Inferior parietal cortex (tissue), 1 donor: ENCODE data around the gene DHRSX.
A peak's percentile ranks its signal among the peaks of the same experiment; 100 is the strongest.
"Not testable (repeated sequence)": the region's sequence is repeated elsewhere in the genome, so short reads cannot be mapped to it uniquely, and the experiment has no call there.

Source experiments
- DNase-seq: peaks from one replicate; pipeline ENCODE4 v3.0.0-alpha.2; 2016; ENCODE audit errors: extremely low spot score

The DHRSX gene

DNA sequence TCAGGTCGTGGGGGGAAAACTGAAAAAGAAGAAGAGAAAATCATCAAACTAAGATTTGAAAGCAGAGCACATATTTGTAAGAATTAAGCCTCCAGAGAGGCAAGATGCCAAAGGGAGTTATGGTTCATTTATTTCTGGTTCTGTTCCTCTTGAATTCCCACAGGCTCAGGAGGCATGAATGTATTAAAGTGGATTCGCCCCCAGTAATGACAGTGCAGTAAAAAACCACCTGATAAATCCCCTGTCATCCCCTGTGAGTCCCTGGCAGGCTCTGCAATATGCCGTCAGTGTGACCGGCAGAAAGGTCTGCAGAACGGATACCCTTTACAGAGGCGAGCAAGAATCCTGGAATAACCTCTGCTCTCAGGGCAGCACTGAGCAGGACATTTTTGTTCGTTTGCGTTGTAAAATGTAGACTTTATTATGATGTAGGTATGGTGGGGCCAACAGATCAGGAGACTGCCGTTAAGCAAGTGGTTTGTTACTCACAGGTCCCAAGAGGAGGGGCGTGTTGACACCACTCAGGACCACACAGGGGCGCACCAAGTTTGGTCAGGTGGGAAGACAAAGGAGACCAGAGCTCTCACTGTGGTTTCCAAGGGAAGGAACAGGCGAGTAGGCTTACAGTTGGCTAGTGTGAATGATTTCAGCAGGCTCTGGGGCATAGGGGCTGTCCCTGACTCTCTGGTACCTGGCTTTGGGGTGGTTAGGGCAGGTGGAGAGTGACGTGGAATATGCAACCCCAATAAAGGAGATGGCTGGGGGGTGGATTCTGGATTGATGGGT, 75.3 kb downstream of the DHRSX start:
- DNase-seq, result no peak

DNA sequence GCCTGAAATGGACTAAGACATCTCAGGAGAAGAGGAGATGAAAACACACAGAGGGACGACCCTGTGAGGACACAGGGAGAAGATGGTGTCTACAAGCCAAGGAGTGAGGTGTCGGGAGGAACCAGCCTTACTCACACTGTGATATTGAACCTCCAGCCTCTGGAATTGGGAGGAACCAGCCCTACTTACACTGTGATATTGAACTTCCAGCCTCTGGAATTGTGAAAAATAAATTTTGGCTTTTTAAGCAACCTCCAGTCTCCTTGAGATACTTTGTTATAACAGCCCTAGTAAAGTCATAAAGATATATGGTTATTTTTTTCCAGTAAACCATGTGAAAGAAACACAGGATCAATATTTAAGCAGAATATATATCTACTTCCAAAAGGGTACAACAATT, 76.5 kb downstream of the DHRSX start:
- no peak for DNase-seq

DNA sequence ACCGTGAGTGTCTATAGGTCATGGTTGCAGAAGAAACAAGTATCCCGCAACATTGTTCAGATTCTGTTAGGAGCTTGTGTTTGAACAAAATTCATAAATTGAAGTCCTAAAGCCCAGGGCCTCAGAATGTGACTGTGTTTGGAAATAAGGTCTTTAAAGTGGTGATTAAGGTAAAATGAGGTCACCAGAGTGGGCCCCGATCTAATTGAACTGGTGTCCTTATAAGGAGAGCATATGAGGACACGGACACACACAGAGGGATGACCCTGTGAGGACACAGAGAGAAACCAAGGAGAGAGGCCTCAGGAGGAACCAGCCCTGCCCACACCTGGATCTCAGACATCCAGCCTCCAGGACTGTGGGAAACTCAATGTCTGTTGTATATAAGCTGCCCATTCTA, 76.9 kb downstream of the DHRSX start:
- no peak for DNase-seq

DNA sequence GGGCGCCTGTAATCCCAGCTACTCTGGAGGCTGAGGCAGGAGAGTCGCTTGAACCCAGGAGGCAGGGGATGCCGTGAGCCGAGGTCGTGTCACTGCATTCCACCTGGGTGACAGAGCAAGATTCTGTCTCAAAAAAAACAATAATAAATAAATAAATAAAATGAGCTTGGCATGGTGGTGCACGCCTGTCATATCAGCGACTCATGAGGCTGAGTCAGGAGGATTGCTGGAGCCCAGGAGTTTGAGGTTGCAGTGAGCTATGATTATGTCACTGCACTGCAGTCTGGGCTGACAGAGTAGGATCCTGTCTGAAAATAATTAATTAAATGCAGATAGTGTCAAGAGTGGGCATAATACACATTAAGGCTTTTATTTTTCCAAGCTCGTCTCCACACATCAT, 77.5 kb downstream of the DHRSX start:
- no peak for DNase-seq

DNA sequence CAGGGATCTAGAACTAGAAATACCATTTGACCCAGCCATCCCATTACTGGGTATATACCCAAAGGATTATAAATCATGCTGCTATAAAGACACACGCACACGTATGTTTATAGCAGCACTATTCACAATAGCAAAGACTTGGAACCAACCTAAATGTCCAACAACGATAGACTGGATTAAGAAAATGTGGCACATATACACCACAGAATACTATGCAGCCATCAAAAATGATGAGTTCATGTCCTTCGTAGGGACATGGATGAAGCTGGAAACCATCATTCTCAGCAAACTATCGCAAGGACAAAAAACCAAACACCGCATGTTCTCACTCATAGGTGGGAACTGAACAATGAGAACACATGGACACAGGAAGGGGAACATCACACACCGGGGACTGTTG, 81.4 kb downstream of the DHRSX start:
- DNase-seq, result not testable (repeated sequence)

DNA sequence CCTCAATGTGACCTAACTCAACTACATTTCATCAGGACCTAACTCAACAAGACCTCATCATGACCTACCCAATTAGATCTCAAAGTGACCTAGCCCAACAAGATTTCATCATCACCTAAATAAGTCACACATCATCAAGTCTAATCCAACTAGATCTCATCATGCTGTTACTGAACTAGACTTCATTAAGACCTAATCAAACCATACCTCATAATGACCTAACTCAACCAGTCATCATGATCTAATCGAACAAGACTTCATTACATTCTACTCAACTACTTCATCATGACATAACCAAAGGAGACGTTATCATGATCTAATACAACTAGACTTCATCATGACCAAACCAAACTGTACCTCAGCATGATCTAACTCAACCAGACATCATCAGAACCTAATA, 82.8 kb downstream of the DHRSX start:
- no peak for DNase-seq

DNA sequence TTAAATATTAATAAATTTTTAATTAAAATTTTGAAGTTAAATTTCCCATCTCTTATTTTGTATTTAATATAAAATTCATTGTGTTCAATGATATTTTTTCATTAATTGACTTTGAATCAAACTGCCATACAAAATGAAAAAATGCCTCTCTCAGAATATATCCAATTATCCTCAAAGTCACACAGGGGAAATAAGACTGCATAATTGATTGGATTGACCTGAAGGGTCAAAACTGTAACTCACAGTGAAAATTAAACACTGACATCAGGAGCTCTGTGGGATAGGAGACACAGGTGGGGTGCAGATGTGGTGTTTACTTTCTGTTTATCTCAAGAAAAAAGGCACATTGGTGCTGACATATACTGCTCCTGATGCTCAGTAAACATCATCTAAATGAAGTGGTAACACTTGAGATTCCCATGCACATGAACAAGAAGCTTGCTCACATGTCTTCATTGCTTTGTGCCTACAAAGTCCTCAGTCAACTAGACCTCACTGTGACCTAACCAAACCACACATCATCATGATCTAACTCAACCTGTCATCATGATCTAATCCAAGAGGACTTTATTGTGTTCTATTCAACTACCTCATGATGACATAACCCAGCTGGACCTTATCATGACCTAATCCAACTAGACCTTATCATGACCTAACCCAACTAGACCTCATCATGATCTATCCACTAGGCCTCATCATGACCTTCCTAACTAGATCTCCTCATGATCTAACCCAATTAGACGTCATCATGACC, 83.7 kb downstream of the DHRSX start:
- no peak for DNase-seq

DNA sequence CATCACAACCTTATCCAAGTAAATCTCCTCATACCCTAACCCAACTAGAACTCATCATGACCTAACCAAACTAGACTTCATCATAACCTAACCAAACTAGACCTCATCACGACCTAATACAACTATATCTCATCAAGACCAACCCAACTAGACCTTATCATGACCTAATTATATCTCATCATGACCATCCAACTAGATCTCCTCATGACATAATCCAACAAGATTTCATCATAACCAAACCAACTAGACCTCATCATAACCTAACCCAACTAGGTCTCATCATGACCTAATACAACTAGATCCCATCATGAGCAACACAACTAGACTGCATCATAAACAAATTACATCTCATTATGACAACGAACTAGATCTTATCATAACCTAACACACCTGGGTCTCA, 86.4 kb downstream of the DHRSX start:
- DNase-seq, result no peak

DNA sequence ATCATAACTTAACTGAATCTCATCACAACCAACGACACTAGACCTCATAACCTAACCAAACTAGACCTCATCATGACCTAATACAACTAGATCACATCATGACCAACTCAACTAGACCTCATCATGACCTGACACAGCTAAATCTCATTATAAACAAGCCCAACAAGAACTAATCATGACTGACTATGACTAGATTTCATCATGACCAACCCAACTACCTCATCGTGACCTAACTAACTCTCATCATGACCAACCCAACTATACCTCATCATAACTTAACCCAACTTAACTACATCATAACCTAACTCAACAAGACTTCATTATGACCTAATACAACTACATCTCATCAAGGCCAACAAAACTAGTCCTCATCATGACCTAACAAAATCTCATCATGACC, 86.8 kb downstream of the DHRSX start:
- DNase-seq, result no peak

DNA sequence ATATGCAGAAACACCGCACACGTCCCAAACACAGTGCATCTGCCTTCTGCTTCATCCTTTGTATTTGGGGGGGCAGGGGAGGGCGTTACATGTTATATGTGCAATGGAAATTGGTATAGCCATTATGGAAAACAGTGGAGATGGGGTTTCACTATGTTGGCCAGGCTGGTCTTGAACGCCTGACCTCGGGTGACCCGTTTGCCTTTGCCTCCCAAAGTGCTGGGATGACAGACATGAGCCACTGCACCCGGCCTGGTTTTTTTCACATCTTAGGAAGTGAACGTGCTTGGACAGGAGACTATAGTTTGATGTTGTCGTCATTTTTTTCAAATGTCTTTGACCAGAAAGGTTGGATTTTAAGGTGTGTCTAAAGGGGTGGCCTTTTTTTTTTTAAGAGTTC, 88.6 kb downstream of the DHRSX start:
- no peak for DNase-seq

DNA sequence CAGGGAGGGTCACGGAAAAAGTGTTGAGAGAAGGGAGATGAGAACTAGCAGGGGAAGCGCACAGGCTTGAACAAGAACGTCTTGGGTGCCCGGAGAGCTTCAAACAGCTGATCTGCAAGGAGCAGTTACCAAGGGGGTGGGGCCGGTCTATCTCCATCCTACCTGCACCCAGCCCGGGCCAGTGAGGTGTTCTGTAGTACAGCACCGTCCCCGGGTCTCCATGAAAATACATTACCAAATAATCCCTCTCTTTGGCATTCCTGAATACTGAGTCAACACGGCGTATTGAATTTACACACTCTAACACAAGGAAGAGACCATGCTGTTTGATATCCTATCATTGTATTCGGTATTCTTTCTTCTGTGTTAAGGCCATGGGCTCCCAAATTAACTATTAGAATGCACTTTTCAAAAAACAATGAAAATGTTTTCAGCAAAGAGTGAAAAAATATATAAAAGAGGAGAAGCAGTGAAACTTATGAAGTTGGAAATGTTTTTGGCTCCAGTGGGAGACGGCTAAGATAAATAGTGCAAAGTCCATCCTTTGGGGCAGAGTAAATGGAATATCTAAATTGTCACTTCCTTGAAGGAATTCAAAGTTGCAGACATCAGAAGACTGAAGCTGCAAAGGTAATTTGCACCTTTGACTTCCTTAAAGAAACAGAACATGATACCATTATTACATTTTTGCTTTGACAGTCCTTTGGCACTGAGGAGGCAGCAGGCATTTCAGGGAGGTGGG, 90.3 kb downstream of the DHRSX start:
- DNase-seq, result no peak

DNA sequence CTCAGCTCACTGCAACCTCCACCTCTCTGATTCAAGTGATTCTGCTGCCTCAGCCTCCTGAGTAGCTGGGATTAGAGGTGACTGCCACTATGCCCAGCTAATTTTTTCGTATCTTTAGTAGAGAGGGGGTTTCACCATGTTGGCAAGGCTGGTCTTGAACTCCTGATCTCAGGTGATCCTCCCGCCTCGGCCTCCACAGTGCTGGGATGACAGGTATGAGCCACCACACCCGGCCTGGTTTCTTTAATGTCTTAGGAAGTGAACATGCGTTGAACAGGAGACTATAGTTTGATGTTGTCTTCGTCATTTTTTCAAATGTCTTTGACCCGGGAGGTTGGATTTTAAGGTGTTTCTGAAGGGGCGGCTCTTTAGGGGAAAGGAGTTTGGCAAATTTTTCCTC, 91.0 kb downstream of the DHRSX start:
- DNase-seq, result no peak

DNA sequence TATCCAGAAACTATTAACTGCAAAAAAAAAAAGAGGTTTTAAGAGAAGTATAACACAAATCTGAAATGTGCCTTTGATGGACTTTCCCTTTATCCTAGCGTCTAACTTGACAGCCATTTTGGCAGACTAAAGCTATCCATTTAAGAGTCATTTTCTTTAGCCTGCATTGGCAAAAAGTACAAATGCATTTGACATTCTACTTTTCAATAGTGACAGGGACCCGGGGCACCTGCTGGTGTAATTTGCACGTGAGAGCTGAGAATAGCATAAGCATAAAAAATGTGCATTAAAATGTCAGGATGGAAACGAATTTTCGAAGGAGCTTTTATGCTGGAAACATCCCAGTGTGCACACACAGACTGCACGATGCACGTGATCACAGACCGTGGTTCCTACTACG, 91.9 kb downstream of the DHRSX start:
- no peak for DNase-seq

DNA sequence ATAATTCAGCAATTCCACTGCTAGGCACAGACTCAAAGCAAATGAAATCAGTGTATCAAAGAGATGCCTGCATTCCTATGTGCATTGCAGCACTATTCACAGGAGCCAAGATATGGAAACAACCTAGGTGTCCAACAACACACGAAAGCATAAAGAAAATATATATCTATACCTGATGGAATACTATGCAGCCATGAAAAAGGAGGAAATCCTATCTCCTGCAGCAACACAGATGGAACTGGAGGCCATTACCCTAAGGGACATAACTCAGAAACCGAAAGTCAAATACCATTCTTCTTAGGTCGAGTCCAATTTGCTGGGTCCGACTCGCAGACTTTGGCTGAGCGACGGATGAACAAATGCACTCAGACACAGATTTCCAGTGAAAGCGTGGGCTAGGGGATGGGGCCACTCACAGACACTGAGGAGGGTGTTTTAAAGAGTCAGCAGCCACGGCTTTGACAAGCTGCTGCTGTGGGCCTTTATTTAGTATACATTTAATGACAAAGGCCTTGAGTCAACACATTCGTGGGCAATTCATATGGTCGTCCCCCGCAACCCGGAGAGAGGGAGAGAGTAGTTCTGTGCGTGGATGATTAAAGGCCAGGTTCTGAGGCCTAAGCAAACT, 93.8 kb downstream of the DHRSX start:
- no peak for DNase-seq

DNA sequence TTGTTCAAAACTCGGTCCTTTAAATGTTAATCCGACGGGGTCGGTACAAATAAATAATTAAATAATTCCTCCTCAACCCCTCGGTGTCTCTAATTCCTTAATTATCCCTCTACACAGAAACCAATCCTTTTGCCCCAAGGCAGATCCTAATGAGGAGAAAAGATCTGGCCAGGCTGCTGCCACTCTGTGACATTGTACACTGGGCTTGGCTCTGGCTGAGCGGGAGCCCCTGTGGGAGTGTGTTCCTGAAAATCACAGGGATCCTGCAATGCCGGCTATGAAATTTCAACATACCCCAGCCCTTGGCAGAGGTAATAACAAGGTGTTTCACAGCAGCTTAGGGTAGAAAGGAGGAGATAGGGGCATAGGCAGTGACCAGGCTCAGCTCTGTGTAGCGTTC, 96.0 kb downstream of the DHRSX start:
- DNase-seq, result no peak

DNA sequence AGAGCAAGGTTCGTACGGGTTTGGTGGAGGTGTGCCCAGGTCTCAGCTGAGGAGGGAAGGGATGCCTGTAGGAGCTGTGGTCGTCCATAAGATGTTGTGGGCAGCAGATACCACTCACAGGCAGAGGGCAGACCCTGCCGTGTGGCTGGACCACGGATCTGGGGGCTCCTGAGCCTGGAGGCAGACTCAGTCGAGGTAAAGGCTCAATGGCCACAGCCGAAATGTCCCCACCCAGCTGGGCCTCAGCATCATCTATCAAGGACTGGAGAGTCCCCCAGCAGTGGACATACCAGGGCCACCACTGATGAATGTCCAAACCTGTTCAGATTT, 98.5 kb downstream of the DHRSX start:
- DNase-seq, result no peak

DNA sequence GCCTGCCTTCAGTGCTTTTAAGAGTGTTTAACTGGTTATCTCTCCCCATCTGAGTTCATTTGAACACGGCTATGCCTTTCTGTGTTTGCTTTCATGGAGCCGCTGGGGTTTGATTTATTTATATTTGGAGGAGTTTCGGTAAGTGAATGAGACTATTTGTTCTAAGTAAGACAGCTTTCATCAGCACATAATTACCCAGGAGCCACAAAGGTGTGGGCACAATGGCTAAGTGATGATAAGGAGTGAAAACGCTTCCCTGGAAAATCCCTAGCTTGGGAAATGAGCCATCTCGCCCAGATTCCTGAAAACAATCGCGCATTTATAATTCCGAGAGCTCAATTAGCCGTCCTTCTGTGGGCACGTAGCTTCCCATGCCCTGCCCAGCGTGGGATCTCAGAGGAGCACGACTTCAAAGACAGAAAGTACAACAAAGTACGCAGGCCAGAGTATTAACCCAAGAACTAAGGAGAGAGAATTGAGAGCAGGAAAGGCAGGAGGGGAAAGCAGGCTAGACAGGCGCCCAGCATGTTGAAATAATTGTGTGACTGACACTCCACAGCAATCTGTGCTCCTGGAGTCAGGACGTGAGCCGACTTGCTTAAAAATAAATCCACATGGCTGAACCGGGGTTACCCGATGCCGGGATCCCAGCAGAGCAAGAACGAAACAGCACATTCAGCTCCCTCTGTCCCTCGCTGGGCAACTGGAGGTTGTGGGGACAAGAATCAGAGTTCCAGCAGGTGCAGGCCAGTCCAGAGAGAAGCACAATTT, 99.0 kb downstream of the DHRSX start:
- peak; percentile 22 for DNase-seq

DNA sequence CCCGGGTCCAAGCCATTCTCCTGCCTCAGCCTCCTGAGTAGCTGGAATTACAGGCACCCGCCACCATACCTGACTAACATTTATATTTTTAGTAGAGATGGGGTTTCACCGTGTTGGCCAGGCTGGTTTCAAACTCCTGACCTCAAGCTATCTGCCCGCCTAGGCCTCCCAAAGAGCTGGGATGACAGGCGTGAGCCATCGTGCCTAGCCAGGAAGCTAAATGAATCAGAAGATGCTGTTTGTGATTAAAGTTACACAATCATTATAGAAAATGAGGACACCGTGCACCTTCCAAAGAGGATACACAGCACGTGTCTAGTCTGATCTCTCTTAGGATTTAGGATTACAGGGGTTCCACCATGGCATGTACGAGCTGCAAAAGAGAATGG, 99.6 kb downstream of the DHRSX start:
- no peak for DNase-seq

DNA sequence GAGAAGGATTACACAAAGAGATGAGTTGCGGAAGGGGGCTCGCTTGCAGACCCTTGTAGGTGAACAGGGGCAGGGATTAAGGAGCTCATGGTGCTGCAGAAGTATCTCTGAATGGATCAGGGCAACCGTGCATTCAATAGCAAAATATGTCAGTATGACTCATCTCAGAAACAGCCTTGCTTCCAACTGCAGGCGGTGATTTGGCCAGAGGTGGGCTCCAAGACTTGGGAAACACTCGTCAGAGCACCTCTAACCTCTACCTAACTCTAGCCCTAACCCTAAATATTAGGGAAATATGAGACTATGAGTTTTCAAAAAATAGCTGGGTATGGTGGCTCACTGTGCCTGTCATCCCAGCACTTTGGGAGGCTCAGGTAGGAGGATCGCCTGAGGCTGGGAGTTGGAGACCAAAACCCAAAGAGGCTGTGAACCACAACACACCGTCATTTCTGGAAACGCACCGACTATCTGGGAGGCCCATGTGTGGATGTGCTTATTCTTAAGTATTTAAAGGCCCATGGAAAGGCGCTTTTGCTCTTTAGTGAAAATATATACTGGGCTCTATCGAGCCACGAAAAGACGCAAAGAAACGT, 102.6 kb downstream of the DHRSX start:
- DNase-seq, result no peak

DNA sequence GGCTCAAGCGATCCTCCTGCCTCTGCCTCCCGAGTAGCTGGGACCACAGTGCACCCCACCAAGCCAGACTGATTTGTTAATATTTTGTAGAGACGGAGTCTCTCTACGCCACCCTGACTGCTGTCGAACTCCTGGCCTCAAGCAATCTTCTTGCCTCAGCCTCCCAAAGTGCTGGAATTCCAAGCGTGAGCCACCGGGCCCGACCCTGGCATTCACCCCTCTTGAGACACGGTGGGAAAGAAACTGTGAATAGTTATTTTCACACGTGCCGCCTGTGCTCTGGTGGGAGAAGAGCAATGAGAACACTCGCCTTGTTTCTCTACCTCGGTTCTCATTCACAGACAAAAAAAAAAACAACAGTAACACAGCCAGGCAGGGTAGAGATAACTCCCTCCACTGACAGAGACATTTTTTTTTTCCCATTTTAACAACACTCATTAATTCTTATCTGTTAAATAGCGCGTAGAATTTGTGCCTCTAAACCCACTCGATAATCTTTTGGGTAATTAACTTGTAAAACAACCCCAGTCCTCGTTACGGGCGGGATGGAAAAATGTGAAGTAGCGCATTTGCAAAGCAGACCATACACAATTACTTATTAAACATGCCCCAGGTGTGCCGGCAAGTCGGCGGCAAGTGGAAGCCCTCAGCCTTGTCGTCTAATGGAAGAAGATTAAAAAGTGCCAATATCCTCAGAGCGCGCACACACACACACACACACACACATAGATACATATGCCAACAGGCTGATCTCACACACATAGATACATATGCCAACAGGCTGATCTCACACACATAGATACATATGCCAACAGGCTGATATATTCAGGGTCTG, 103.3 kb downstream of the DHRSX start:
- DNase-seq, result no peak
